Measurements from ENCODE around the gene NT5DC2.

The NT5DC2 gene

DNA sequence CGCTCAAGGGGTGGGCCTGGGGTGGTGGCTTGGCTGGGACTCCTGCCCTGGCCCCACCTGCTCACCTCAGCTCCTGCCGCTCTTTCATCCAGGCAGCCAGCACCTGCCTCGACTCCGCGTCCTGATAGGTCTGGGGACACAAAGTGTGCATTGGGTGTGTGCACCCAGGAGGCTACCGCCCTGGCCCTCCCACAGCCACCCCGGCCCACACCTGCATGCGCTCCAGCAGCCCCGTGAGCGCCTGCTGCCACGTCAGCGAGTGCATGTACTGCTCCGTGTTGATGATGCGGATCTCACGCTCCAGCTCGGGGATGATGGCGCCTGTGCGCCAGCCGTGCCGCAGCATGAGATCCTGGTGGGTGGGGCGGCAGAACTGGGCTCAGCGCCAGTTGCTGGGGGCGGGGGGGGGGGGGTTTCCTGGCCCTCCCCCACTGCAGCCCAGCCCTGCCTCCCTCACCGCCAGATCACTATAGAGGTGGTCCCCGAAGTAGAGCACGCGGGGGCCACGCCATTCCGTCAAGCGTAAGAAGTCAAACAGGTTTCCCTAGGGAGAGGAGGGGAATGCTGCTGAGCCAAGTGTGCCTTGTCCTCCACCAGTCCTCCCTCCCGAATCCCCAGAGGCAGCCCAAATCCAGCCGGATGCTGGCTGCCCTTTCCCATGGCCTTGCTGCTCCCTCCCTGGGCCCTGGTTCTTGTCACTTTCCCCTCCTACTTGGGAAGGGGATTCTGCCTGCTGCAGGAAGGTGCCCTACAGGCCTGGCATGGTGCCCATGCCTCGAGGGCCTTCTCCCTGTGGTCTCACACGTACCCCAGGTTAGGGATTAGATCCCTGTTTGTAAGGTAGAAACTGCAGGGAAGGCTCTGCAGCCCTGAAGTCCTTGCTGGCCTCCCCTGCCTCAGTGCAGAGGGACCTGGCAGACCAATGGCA, 8.6 kb downstream of the NT5DC2 start:
- DNase-seq (ENCODE audit: low spot score): no peak

DNA sequence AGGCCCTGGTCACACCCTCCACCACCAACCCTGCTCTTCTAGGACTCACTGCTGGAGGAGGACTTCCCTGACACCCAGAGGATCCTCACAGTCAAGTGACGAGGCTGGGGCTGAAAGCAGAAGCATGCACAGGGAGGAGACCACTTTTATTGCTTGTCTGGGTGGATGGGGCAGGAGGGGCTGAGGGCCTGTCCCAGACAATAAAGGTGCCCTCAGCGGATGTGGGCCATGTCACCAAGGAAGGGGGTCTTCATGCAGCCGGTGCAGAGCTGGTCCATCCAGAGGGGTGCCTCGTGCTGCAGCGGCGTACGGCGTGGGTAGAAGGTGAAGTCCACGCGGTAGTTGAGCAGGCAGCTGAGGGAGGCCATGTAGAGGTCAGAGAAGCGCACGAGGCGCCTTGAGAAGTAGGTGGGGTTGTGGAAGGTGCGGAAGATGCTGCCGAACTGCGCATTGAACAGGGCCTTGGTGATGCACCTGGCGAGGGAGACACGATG, 9.4 kb downstream of the NT5DC2 start:
- DNase-seq (ENCODE audit: low spot score): no peak

DNA sequence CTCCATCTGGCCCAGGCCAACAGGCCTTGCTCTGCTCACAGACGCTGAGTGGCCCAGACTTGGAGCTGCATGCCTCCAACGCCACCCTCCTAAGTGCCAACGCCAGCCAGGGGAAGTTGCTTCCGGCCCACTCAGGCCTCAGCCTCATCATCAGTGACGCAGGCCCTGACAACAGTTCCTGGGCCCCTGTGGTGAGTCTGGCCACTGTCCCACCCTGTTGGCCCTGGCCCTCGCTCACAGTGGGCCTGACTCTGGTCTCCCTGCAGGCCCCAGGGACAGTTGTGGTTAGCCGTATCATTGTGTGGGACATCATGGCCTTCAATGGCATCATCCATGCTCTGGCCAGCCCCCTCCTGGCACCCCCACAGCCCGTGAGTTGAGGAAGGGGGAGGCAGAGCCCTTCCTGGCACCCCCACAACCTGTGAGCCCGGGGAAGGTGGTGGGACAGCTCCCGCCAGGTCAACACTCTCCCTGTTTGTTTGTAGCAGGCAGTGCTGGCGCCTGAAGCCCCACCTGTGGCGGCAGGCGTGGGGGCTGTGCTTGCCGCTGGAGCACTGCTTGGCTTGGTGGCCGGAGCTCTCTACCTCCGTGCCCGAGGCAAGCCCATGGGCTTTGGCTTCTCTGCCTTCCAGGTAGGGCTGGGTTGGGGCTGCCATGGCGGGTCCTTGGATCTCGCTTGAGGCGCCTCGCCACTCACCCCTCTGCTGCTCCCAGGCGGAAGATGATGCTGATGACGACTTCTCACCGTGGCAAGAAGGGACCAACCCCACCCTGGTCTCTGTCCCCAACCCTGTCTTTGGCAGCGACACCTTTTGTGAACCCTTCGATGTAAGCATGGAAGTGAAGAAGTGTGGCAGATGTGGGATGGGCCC, 10.0 kb downstream of the NT5DC2 start:
- no peak for DNase-seq (ENCODE audit: low spot score)

DNA sequence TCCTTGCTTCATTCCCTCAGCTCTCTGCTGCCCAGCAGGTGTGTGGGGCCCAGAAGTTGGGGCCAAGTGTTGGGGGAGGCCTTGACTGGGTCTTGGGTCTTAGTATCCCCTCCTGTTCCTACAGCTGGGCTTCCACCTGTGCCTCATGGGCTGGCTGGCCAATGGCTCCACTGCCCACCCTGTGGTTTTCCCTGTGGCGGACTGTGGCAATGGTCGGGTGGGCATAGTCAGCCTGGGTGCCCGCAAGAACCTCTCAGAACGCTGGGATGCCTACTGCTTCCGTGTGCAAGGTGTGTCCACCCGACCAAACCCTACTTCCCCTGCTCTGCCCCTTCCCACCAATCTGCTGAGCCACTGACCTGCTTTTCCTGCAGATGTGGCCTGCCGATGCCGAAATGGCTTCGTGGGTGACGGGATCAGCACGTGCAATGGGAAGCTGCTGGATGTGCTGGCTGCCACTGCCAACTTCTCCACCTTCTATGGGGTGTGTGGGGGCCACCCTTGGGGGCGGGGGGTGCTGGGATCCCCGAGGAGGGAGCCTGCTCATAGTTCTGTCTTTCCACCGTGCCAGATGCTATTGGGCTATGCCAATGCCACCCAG, 10.9 kb downstream of the NT5DC2 start:
- DNase-seq (ENCODE audit: low spot score): no peak

DNA sequence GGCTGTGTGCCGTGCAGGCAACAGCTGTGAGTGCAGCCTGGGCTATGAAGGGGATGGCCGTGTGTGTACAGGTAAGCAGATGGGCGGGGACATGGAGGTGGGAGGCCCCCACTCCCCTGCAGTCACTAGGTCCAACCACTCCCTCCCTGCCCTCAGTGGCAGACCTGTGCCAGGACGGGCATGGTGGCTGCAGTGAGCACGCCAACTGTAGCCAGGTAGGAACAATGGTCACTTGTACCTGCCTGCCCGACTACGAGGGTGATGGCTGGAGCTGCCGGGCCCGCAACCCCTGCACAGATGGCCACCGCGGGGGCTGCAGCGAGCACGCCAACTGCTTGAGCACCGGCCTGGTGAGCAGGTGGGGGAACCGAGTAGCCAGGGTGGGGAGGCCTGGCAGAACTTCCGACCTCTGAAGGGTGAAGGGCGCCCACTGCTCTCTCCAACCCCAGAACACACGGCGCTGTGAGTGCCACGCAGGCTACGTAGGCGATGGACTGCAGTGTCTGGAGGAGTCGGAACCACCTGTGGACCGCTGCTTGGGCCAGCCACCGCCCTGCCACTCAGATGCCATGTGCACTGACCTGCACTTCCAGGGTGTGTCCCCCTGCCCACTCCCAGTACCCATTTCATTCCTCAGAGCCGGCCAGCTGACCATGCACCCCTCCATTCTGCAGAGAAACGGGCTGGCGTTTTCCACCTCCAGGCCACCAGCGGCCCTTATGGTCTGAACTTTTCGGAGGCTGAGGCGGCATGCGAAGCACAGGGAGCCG, 11.6 kb downstream of the NT5DC2 start:
- peak; percentile 54 for DNase-seq (ENCODE audit: low spot score)

DNA sequence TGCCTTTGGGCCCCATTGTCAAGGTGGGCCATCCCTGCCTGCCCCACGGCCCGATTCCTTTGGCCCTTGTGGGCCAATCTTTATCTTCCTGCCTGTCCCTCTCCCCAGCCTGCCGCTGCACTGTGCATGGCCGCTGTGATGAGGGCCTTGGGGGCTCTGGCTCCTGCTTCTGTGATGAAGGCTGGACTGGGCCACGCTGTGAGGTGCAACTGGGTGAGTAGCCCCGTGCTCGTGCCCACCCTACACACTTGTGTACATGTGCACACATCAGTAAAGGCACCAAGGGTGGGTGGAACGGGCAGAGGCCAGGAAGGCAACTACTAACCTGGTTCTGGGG, 12.2 kb downstream of the NT5DC2 start:
- no peak for DNase-seq (ENCODE audit: low spot score)

DNA sequence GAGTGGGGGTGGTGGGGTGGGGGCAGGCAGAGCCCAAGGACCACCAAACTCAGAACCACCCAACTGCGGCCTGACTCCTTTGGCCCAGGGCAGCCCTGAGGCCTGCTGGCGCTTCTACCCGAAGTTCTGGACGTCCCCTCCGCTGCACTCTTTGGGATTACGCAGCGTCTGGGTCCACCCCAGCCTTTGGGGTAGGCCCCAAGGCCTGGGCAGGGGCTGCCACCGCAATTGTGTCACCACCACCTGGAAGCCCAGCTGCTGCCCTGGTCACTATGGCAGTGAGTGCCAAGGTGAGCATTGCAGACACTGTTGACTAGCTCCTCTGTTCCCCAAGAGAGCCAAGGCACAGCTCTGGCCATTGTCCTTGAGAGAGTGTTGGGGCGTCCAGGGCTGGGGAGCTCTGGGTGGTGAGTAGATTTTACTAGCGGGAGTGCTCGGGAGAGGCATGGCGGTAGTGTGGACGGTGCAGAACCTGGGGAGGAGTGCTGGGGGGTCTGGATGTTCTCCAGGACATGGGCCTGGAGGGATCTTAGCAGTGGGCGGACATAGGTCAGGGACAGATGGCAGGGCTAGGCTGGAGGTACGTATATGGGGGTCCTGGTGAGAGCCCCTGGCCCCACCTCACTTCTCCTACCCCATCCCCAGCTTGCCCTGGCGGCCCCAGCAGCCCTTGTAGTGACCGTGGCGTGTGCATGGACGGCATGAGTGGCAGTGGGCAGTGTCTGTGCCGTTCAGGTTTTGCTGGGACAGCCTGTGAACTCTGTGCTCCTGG, 12.8 kb downstream of the NT5DC2 start:
- no peak for DNase-seq (ENCODE audit: low spot score)

DNA sequence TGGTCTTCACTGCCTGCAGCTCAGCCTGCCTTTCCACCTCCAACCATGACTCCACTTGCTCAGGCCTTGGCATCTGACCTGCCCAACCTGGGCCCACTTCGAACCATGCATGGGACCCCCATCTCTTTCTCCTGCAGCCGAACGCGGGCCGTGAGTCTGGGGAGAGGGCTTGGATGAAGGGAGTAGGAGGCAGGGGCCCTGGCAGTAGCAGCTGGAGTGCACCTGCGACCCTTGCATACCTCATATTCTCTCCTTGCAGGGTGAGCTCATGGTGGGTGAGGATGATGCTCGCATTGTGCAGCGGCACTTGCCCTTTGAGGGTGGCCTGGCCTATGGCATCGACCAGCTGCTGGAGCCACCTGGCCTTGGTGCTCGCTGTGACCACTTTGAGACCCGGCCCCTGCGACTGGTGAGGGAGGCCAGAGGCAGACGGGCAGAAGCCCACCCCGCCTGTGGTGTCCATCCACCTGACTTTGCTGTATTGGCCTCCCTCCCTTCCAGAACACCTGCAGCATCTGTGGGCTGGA, 13.5 kb downstream of the NT5DC2 start:
- no peak for DNase-seq (ENCODE audit: low spot score)

DNA sequence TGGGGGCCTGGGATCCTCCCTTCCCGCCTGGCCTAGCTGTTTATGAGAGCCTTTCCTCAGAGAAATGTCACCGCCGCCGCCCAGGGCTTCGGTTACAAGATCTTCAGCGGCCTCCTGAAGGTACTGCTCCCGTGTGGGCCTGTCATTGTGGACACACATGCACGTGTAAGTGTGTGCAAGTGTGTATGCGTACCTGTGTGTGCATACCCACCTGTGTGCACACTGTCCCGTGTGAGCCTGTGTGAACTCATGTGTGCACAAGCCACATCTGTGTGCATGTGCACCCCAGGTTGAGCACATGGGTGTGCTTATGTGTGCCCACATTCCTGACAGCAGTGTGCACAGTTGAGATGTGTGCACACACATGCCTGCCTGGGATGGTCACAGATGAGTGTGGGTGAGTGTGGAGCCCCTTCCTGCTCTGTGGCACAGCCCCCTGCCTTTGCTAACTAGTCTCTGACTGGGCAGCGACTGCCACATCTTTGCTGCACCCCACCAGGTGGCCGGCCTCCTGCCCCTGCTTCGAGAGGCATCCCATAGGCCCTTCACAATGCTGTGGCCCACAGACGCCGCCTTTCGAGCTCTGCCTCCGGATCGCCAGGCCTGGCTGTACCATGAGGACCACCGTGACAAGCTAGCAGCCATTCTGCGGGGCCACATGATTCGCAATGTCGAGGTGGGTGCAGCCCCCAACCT, 14.1 kb downstream of the NT5DC2 start:
- no peak for DNase-seq (ENCODE audit: low spot score)

DNA sequence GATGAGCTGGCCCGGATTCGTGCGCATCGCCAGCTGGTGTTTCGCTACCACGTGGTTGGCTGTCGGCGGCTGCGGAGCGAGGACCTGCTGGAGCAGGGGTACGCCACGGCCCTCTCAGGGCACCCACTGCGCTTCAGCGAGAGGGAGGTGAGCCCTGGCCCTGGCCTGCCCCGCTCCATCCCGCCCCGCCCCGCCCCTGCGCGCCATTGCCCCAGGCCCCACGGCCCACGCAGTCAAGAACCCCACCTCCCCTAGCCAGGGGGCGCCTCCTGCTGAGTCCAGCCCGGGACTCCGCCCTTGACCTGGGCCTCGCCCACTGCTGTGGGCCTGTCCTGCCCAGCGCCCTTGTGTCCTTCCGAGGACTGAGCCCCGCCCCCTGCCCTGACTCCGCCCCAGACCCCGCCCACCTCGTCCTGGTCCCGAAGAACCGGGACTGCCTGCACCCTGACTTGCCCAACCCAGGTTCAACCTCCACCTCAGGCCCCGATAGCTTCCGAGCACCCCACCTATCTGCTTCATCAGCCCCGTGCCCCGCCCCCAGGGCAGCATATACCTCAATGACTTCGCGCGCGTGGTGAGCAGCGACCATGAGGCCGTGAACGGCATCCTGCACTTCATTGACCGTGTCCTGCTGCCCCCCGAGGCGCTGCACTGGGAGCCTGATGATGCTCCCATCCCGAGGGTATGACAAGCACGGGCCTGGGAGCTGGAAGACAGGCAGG, 14.8 kb downstream of the NT5DC2 start:
- no peak for DNase-seq (ENCODE audit: low spot score)

DNA sequence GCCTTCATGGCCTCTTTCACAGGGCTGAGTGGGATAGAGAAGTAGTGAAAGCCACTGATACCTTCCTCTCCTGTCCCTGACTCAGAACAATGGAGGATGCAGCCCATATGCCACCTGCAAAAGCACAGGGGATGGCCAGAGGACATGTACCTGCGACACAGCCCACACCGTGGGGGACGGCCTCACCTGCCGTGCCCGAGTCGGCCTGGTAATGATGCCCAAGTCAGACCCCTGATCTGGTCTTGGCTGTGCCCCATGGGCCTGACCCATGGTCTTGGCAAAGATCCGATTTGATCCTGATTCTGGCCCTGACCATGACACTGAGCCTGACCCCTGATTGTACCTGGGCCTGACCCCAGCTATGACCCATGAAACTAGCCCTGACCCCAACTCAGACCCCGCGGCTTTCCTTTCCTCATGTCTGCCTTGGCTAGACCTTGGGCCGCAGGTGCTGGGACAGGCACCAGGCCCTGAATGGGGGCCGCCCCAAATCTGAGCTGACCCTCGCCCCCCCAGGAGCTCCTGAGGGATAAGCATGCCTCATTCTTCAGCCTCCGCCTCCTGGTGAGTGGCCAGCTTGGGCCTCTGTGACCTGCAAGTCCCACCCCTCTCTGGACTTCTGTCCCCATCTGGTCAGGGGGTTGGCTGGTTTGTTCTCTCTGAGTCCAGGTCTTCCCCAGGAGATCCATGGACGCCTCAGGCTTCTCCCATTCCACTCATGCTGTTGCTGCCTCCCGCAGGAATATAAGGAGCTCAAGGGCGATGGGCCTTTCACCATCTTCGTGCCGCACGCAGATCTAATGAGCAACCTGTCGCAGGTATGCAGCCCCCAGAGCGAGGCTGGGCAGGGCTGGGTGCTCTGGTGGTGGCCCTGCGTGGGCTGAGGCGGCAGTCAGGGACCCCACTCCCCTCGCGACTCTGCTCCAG, 15.6 kb downstream of the NT5DC2 start:
- no peak for DNase-seq (ENCODE audit: low spot score)

DNA sequence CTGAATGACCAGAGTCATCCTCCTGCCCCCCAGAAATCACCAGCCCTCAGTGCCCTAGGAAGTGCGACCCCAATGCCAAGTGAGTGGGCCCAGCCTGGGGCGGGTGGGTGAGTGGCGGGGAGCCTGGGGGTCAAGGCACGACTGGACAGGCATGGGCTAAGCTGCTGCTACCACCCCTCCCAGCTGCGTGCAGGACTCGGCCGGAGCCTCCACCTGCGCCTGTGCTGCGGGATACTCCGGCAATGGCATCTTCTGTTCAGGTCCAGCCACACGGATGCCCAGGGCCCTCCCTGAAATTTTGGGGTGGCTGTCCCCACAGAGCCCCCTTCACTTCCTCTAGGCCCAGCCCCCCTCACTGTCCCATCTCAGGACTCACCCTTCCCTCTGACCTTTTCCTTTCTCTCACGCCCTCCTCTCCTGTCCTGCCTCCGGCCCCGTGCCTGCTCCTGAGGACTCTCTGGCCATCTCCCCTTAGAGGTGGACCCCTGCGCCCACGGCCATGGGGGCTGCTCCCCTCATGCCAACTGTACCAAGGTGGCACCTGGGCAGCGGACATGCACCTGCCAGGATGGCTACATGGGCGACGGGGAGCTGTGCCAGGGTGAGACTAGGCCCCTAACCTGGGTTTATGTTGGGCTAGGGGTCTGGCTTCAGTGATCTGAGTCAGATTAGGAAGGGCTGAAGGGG, 17.0 kb downstream of the NT5DC2 start:
- no peak for DNase-seq (ENCODE audit: low spot score)

DNA sequence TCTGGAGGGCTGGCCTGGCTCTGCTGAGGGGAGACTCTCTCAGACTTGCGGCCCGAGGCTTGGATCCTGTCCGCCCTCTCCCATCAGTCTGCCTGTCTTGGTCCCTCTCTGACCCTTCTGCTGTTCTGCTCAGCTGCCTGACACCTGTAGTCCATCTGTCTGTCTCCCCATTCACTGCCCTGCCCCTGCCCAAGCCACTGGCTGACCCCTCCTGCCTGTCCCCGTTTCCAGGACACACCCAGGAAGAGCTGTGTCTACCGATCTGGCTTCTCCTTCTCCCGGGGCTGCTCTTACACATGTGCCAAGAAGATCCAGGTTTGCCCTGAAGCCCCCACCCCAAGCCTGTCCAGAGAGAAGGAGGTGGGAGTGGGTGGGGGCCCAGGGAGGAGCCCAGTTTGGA, 18.5 kb downstream of the NT5DC2 start:
- DNase-seq (ENCODE audit: low spot score): no peak

DNA sequence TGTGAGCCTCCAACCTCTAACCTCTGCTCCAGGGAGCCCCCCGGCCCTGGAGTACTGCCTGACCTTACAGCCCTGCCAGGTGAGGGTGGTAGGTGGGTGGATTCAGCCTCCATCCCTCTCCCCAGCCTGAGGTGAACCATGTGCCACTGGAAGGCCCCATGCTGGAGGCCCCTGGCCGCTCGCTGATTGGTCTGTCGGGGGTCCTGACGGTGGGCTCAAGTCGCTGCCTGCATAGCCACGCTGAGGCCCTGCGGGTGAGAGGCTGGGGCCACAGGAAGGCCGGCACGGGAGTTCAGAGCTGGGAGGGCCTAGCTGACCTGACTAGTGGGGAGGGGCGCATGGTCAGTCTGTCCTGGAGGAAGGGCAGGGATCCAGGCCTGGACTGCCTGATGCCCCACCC, 19.1 kb downstream of the NT5DC2 start:
- DNase-seq (ENCODE audit: low spot score): no peak

DNA sequence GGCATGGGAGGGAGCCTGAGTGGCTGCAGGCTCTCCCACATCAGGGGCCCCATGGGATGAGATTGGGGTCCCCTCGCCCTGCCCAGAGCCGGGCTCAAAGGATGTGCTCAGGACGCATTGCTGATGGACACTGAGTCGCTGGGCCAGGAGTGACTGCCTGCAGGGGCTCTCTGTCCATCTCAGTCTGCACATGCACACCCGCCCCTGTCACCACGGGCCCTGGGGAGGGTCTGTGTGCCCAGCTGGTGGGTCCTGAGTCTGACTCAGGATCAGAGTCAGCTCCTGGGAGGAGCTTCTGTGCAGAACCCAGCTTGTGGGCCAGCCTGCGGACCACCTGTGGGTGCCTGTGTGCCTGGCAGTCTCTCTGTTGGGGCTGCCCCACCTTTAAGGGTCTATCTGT, 20.4 kb downstream of the NT5DC2 start:
- no peak for DNase-seq (ENCODE audit: low spot score)

DNA sequence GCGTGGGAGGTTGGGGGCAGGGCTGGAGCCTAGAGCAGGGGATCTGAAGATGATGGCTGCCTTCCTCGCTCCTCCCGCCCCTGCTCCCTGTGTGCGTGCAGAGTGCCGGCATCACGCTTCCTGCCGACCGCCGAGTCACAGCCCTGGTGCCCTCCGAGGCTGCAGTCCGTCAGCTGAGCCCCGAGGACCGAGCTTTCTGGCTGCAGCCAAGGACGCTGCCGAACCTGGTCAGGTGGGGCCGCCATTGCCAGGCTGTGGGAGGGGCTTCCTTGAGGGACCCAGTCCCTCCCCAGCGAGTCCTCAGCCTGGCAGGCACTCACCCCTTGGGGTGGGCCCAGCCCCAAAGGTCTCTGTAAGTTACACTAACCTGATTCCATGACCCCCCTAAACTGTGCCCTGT, 20.9 kb downstream of the NT5DC2 start:
- DNase-seq (ENCODE audit: low spot score): no peak

DNA sequence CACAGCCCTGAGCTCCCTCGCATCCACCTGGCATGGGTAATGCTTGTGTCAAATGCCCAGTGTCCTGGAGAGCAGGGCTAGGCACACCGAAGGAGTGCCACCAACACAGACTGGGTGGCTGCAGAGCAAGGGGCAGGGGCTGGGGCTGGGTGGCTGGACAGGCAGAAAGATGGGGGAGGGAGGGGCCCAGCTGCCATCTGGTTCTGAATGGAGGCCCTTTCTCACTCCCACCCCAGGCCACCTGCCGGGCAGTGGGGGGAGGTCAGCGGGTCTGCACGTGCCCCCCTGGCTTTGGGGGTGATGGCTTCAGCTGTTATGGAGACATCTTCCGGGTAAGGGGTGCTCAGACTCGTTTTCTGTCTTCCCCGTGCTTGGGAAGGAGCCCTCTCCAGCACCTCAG, 21.6 kb downstream of the NT5DC2 start:
- DNase-seq (ENCODE audit: low spot score): no peak

DNA sequence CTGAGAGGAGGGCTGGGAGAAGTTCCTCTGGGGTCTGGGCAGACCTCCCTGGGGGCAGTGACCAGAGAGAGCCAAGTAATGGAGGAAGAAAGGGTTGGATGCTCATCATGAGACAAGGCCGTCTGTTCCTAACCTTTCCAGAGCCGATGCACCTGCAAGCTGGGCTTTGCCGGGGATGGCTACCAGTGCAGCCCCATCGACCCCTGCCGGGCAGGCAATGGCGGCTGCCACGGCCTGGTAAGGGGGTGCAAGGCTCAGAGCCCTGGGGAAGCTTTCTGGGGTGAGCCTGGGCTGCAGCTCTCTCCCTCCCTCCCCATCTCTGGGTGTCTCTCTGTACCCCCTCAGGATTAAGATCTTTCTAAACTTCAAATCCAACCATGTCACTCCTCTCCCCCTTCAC, 22.1 kb downstream of the NT5DC2 start:
- no peak for DNase-seq (ENCODE audit: low spot score)
